Measurements from ENCODE around the gene ACOX2. TPM values are rescaled to one million over a fixed set of nuclear protein-coding genes. Genes with fewer than 3 reads are reported as not detected.

ACOX2 gene
- total and polyA plus RNA-seq, 2 donors (not counting 1 experiment from before 2014, with no cell fraction given) = 19.0 to 20.5 TPM

GRCh38 chr3:58474348-58474911 lies 62.6 kb downstream of the ACOX2 start:
- H3K4me2 ChIP-seq (ENCODE audit: extremely low read depth, insufficient read depth, low read length) = no peak overlapping the region
- H3K4me1 ChIP-seq (ENCODE audit: control insufficient read depth, extremely low read depth, insufficient read depth, low read length) = peaks cover 4% of the 10 kb centered on the region
- DNase-seq (ENCODE audit: low read depth in 2 of 2) = no peak
- no peaks in the 10 kb centered on the region for H3K79me2 ChIP-seq (ENCODE audit: control insufficient read depth, insufficient read depth, low read length)
- no peaks in the 10 kb centered on the region for H4K20me1 ChIP-seq (ENCODE audit: control insufficient read depth, extremely low read depth, insufficient read depth, low read length)
- TF ChIP-seq EZH2 (IDR thresholded peaks at IDR 0.05; ENCODE audit: low read length, missing control alignments) (no peak), CTCF (conservative IDR thresholded peaks at IDR 0.05 in 1 of 2, IDR thresholded peaks at IDR 0.05 in 1 of 2; ENCODE audit: low read depth in 1 of 2, low read length in 2 of 2) (no peak)
- no peaks in the 10 kb centered on the region for H3K9me3 ChIP-seq (ENCODE audit: control insufficient read depth, insufficient read depth, low read depth, low read length)
- H3K27me3 ChIP-seq (ENCODE audit: control insufficient read depth, insufficient read depth, low read length) = peaks cover 3% of the 10 kb centered on the region
- no peak overlapping the region for H3K4me3 ChIP-seq (replicated peaks in 1 of 4; ENCODE audit: control extremely low read depth in 1 of 4, insufficient read depth in 1 of 4, low read depth in 3 of 4, low read length in 4 of 4)
- H3K36me3 ChIP-seq (ENCODE audit: control insufficient read depth, insufficient read depth, low read length) = no peaks in the 10 kb centered on the region
- H3K9ac ChIP-seq (ENCODE audit: insufficient read depth, low read length) = no peak overlapping the region
- no peak overlapping the region for H3K27ac ChIP-seq (ENCODE audit: insufficient read depth, low read length)
- H2AFZ ChIP-seq (ENCODE audit: low read length) = no peak overlapping the region

- no peaks in the 10 kb centered on the region for H3K36me3 ChIP-seq (ENCODE audit: control insufficient read depth, insufficient read depth, low read length)
- TF ChIP-seq CTCF (conservative IDR thresholded peaks at IDR 0.05 in 1 of 2, IDR thresholded peaks at IDR 0.05 in 1 of 2; ENCODE audit: low read depth in 1 of 2, low read length in 2 of 2) (no peak), EZH2 (IDR thresholded peaks at IDR 0.05; ENCODE audit: low read length, missing control alignments) (no peak)
- H3K9ac ChIP-seq (ENCODE audit: insufficient read depth, low read length) = no peak overlapping the region
- H2AFZ ChIP-seq (ENCODE audit: low read length) = no peak overlapping the region
- no peaks in the 10 kb centered on the region for H3K79me2 ChIP-seq (ENCODE audit: control insufficient read depth, insufficient read depth, low read length)
- no peaks in the 10 kb centered on the region for H4K20me1 ChIP-seq (ENCODE audit: control insufficient read depth, extremely low read depth, insufficient read depth, low read length)
- no peaks in the 10 kb centered on the region for H3K9me3 ChIP-seq (ENCODE audit: control insufficient read depth, insufficient read depth, low read depth, low read length)
- peaks cover 4% of the 10 kb centered on the region for H3K4me1 ChIP-seq (ENCODE audit: control insufficient read depth, extremely low read depth, insufficient read depth, low read length)
- no peak for DNase-seq (ENCODE audit: low read depth in 2 of 2)
- H3K27me3 ChIP-seq (ENCODE audit: control insufficient read depth, insufficient read depth, low read length) = no peaks in the 10 kb centered on the region
- no peak overlapping the region for H3K4me2 ChIP-seq (ENCODE audit: extremely low read depth, insufficient read depth, low read length)
- no peak overlapping the region for H3K27ac ChIP-seq (ENCODE audit: insufficient read depth, low read length)
- H3K4me3 ChIP-seq (replicated peaks in 1 of 4; ENCODE audit: control extremely low read depth in 1 of 4, insufficient read depth in 1 of 4, low read depth in 3 of 4, low read length in 4 of 4) = no peak overlapping the region
Observed at GRCh38 chr3:58473275-58473674, 63.7 kb downstream of the ACOX2 start.

GRCh38 chr3:58471025-58471887 lies 65.7 kb downstream of the ACOX2 start:
- Histone ChIP-seq H3K4me3 (replicated peaks in 1 of 4; ENCODE audit: control extremely low read depth in 1 of 4, insufficient read depth in 1 of 4, low read depth in 3 of 4, low read length in 4 of 4) (no peak overlapping the region), H3K79me2 (ENCODE audit: control insufficient read depth, insufficient read depth, low read length) (no peaks in the 10 kb centered on the region), H4K20me1 (ENCODE audit: control insufficient read depth, extremely low read depth, insufficient read depth, low read length) (no peaks in the 10 kb centered on the region), H3K4me1 (ENCODE audit: control insufficient read depth, extremely low read depth, insufficient read depth, low read length) (peaks cover 4% of the 10 kb centered on the region), H3K27ac (ENCODE audit: insufficient read depth, low read length) (no peak overlapping the region), H3K9ac (ENCODE audit: insufficient read depth, low read length) (no peak overlapping the region), H3K9me3 (ENCODE audit: control insufficient read depth, insufficient read depth, low read depth, low read length) (no peaks in the 10 kb centered on the region), H3K27me3 (ENCODE audit: control insufficient read depth, insufficient read depth, low read length) (no peaks in the 10 kb centered on the region), H3K36me3 (ENCODE audit: control insufficient read depth, insufficient read depth, low read length) (no peaks in the 10 kb centered on the region), H3K4me2 (ENCODE audit: extremely low read depth, insufficient read depth, low read length) (no peak overlapping the region), H2AFZ (ENCODE audit: low read length) (peak overlapping the region; percentile 17)
- peak; percentile 85 to 94 for DNase-seq (ENCODE audit: low read depth in 2 of 2)
- TF ChIP-seq EZH2 (IDR thresholded peaks at IDR 0.05; ENCODE audit: low read length, missing control alignments) (no peak), CTCF (conservative IDR thresholded peaks at IDR 0.05 in 1 of 2, IDR thresholded peaks at IDR 0.05 in 1 of 2; ENCODE audit: low read depth in 1 of 2, low read length in 2 of 2) (no peak)
